GM12878 (cell line): ENCODE results near the gene MEX3B. TPM values are rescaled to one million over a fixed set of nuclear protein-coding genes. Genes with fewer than 3 reads are reported as not detected.
"Not testable (repeated sequence)": the region's sequence is repeated elsewhere in the genome, so short reads cannot be mapped to it uniquely, and the experiment has no call there.

ENCODE experiments used
- ATAC-seq: fragments of 200-7000 bp; cut with Tn5 transposase; 3 replicates; pipeline ENCODE4 v1.9.1; 2020; ENCODE audit warnings: mild to moderate bottlenecking, moderate library complexity
- BruUV-seq: library from RNA; stranded (reverse); fragments of 400-500 nt; replicated peaks from 2 replicates; lab custom pipeline; 2021; lab: Mats Ljungman, UMichigan
- CTCF ChIA-PET: fragments of 300-600 bp; sonication (Branson Sonifier 250); formaldehyde crosslinking; extraction: SDS; loops from one replicate; lab custom pipeline; 2021; ENCODE audit warnings: inconsistent platforms; lab: Yijun Ruan, JAX
- POLR2A ChIA-PET: fragments of 350-600 bp; formaldehyde crosslinking; extraction: SDS; loops from one replicate; lab custom pipeline; 2021; ENCODE audit warnings: inconsistent platforms; lab: Charles Lee
- RAD21 ChIA-PET: fragments of 300-600 bp; sonication (Branson Sonifier 250); formaldehyde crosslinking; loops from one replicate; lab custom pipeline; 2023; ENCODE audit warnings: antibody characterized with exemption; ENCODE audit not compliant: unreplicated experiment; lab: Charles Lee
- SMC1A ChIA-PET: fragments of 300-600 bp; sonication (Branson Sonifier 250); formaldehyde crosslinking; loops from one replicate; lab custom pipeline; 2023; ENCODE audit not compliant: unreplicated experiment, uncharacterized antibody; lab: Charles Lee
- DNase-seq: peaks from one replicate; pipeline ENCODE4 v3.0.0-alpha.2; 2011; ENCODE audit warnings: low read depth, low spot score
- FAIRE-seq: peaks from 3 replicates; lab custom pipeline; 2011; peaks lifted over from hg19 to GRCh38; lab: Jason Lieb, UNC
- H2AFZ ChIP-seq: 2 replicates; pipeline ENCODE4 v1.6.0; 2011; ENCODE audit warnings: low read depth, low read length, control low read depth; ENCODE audit not compliant: control insufficient read depth
- H3K27ac ChIP-seq: 2 replicates; pipeline ENCODE4 v1.5.1; 2011; ENCODE audit warnings: control low read depth; ENCODE audit not compliant: control insufficient read depth, insufficient read depth
- H3K27me3 ChIP-seq, 2 experiments: replicated peaks in 1 of 2; 2 replicates each; pipeline versions ENCODE4 v1.6.0 to v1.6.1; 2011; ENCODE audit warnings: low read length in 1 of 2; ENCODE audit not compliant: control insufficient read depth in 2 of 2, insufficient read depth in 2 of 2
- H3K36me3 ChIP-seq, 2 experiments: 2 replicates each; pipeline ENCODE4 v1.5.1; 2011; ENCODE audit warnings: low read length in 1 of 2; ENCODE audit not compliant: control insufficient read depth in 2 of 2, insufficient read depth in 2 of 2
- H3K4me1 ChIP-seq: 2 replicates; pipeline ENCODE4 v1.6.1; 2011; ENCODE audit warnings: mild to moderate bottlenecking, low read length, moderate library complexity, mixed read lengths; ENCODE audit not compliant: control insufficient read depth, insufficient read depth
- H3K4me2 ChIP-seq: 2 replicates; pipeline ENCODE4 v1.6.0; 2011; ENCODE audit warnings: control low read depth; ENCODE audit not compliant: control insufficient read depth, insufficient read depth
- H3K4me3 ChIP-seq: fragments of 200-600 bp; sonication (generic); 2 replicates; pipeline ENCODE4 v1.5.1; 2016
- H3K79me2 ChIP-seq: 2 replicates; pipeline ENCODE4 v1.6.0; 2011; ENCODE audit warnings: low read length; ENCODE audit not compliant: control insufficient read depth, insufficient read depth
- H3K9ac ChIP-seq: 2 replicates; pipeline ENCODE4 v1.8.0; 2011; ENCODE audit warnings: low read length, control low read depth, mixed read lengths; ENCODE audit not compliant: control insufficient read depth, insufficient read depth
- H3K9me3 ChIP-seq: replicated peaks from 3 replicates; pipeline ENCODE4 v1.5.1; 2011; ENCODE audit warnings: mild to moderate bottlenecking, low read length; ENCODE audit not compliant: control insufficient read depth, insufficient read depth
- H4K20me1 ChIP-seq: 2 replicates; pipeline ENCODE4 v1.6.0; 2011; ENCODE audit not compliant: control insufficient read depth, insufficient read depth
- CBX5 ChIP-seq: sonication (generic); IDR thresholded peaks from 2 replicates; pipeline ENCODE4 v1.6.1; 2016; ENCODE audit warnings: low read depth, moderate library complexity, mild to moderate bottlenecking, inconsistent platforms
- CHD1 ChIP-seq: IDR thresholded peaks from 2 replicates; pipeline ENCODE4 v1.6.1; 2012; ENCODE audit warnings: low read depth, low read length, improper control_type of control experiment
- CREM ChIP-seq: IDR thresholded peaks from 2 replicates; pipeline ENCODE4 v1.6.1; 2014; ENCODE audit warnings: antibody characterized with exemption, low read depth
- ETV6 ChIP-seq, 2 experiments: fragments of 450-650 bp in 1 of 2; IDR thresholded peaks in 1 of 2; conservative IDR thresholded peaks in 1 of 2; 2 replicates each; pipeline ENCODE4 v1.6.1; 2014; ENCODE audit warnings: antibody characterized with exemption in 1 of 2, borderline replicate concordance in 1 of 2, low read depth in 1 of 2, mild to moderate bottlenecking in 1 of 2, moderate library complexity in 1 of 2
- HDGF ChIP-seq: fragments of 450-650 bp; IDR thresholded peaks from 2 replicates; pipeline ENCODE4 v1.6.1; 2016; ENCODE audit warnings: antibody characterized with exemption
- KAT2A ChIP-seq: conservative IDR thresholded peaks from 2 replicates; pipeline ENCODE4 v1.6.1; 2011; ENCODE audit warnings: low read depth, low read length; ENCODE audit not compliant: control insufficient read depth
- KLF5 ChIP-seq: fragments of 450-650 bp; IDR thresholded peaks from 2 replicates; pipeline ENCODE4 v1.6.1; 2014; ENCODE audit warnings: mild to moderate bottlenecking; ENCODE audit not compliant: partially characterized antibody
- MEF2A ChIP-seq: IDR thresholded peaks from 2 replicates; pipeline ENCODE4 v1.6.1; 2011; ENCODE audit warnings: low read depth, mild to moderate bottlenecking, low read length, moderate library complexity; ENCODE audit not compliant: insufficient read depth
- MTA3 ChIP-seq: IDR thresholded peaks from 2 replicates; pipeline ENCODE4 v1.6.1; 2012; ENCODE audit warnings: low read length, inconsistent platforms, borderline replicate concordance
- PML ChIP-seq: IDR thresholded peaks from 2 replicates; pipeline ENCODE4 v1.6.1; 2012; ENCODE audit warnings: low read length, inconsistent platforms
- POLR2A ChIP-seq: IDR thresholded peaks from 2 replicates; pipeline ENCODE4 v1.6.1; 2011; ENCODE audit warnings: low read depth, mild to moderate bottlenecking, low read length
- RUNX3 ChIP-seq: IDR thresholded peaks from 2 replicates; pipeline ENCODE4 v1.6.1; 2012; ENCODE audit warnings: low read length, inconsistent platforms
- SPI1 ChIP-seq: IDR thresholded peaks from 2 replicates; pipeline ENCODE4 v1.6.1; 2011; ENCODE audit warnings: low read depth, mild to moderate bottlenecking, low read length, moderate library complexity, borderline replicate concordance; ENCODE audit not compliant: insufficient read depth
- SRF ChIP-seq, 2 experiments: IDR thresholded peaks; 2 replicates each; pipeline ENCODE4 v1.6.1; 2011; ENCODE audit warnings: low read depth in 2 of 2, low read length in 2 of 2, mild to moderate bottlenecking in 1 of 2, moderate library complexity in 1 of 2
- SUPT20H ChIP-seq: IDR thresholded peaks from 2 replicates; pipeline ENCODE4 v1.6.1; 2011; ENCODE audit warnings: low read depth, mild to moderate bottlenecking, low read length, moderate library complexity, borderline replicate concordance; ENCODE audit not compliant: control insufficient read depth
- SUZ12 ChIP-seq: fragments of 200-600 bp; sonication (generic); IDR thresholded peaks from one replicate; pipeline ENCODE4 v1.6.1; 2018; ENCODE audit warnings: antibody characterized with exemption, mild to moderate bottlenecking; ENCODE audit not compliant: unreplicated experiment
- TCF3 ChIP-seq: IDR thresholded peaks from 2 replicates; pipeline ENCODE4 v1.6.1; 2012; ENCODE audit warnings: low read depth, mild to moderate bottlenecking, low read length, borderline replicate concordance; ENCODE audit not compliant: insufficient read depth
- YY1 ChIP-seq: IDR thresholded peaks from 2 replicates; pipeline ENCODE4 v1.6.1; 2011; ENCODE audit warnings: low read depth, mild to moderate bottlenecking, low read length
- WGBS: methylation state at CpG from one replicate; pipeline ENCODE4 v1.1.6; 2016; ENCODE audit warnings: low lambda C conversion rate; ENCODE audit not compliant: insufficient replicate concordance, insufficient coverage; ENCODE audit errors: missing lambda C conversion rate; 5-methylcytosine and 5-hydroxymethylcytosine counted together
- in situ Hi-C: fragments of 300-500 bp; cut with MboI; formaldehyde crosslinking; loops from 9 replicates; pipeline ENCODE4 v1.14.3; 2018; ENCODE audit warnings: mixed read lengths
- intact Hi-C: fragments of 100-400 bp; cut with micrococcal nuclease; formaldehyde crosslinking; loops from one replicate; pipeline ENCODE4 v1.14.2; 2022; ENCODE audit not compliant: unreplicated experiment
- polyA plus RNA-seq, 11 experiments: library from polyadenylated mRNA; depleted of rRNA in 4 of 11; unstranded in 6 of 11; stranded (reverse) in 5 of 11; fragments of >200 nt; fragmentation: Nextera tagmentation in 4 of 11; fragmentation: Illumina TruSeq in 1 of 11; extraction: Ambion mirVana in 4 of 11; extraction: Trizol in 1 of 11; gene quantifications; 1 replicate in 1 of 11; 2 replicates in 10 of 11; pipeline versions ENCODE4 v1.2.1 to v1.2.3, GENCODE V29; 2011 to 2016; ENCODE audit warnings: inconsistent platforms in 2 of 11, missing spikeins in 2 of 11, low read depth in 1 of 11
- total RNA-seq, 4 experiments: library from RNA; depleted of rRNA in 3 of 4; stranded (reverse); fragments of >200 nt in 3 of 4; fragmentation: Illumina TruSeq in 1 of 4; extraction: Trizol in 1 of 4; gene quantifications; 2 replicates each; pipeline versions ENCODE4 v1.2.1 to v1.2.3, GENCODE V29; 2013 to 2021

Gene MEX3B
- total and polyA plus RNA-seq, 10 of the 15 experiments (the other 5 are each of a cell fraction or from before 2014, with no cell fraction given), result 0.02 to 1.3 (median 0.28) TPM

- Histone ChIP-seq H3K9ac (no peak overlapping the region), H3K27ac (no peak overlapping the region), H3K36me3 (no peaks in the 10 kb centered on the region), H3K79me2 (no peaks in the 10 kb centered on the region), H2AFZ (no peak overlapping the region), H3K9me3 (no peaks in the 10 kb centered on the region; the same call in 2 of the 3 replicates), H3K4me1 (no peaks in the 10 kb centered on the region), H3K4me2 (no peak overlapping the region), H4K20me1 (no peaks in the 10 kb centered on the region), H3K27me3 (no peaks in the 10 kb centered on the region), H3K4me3 (no peak overlapping the region)
- FAIRE-seq, result no peak
- BruUV-seq, result no TSS peak
- in situ Hi-C loops (no loop called here), intact Hi-C loops (no loop called here)
- TF ChIP-seq SUPT20H (no peak), MTA3 (no peak), TCF3 (no peak), CHD1 (no peak), RUNX3 (no peak), HDGF (no peak), KLF5 (no peak), POLR2A (no peak), CREM (no peak), SRF (IDR thresholded peaks at IDR 0.05; ENCODE audit: low read depth in 2 of 2, low read length in 2 of 2) (no peak), SPI1 (no peak), KAT2A (no peak), YY1 (no peak), ETV6 (conservative IDR thresholded peaks at IDR 0.05 in 1 of 2, IDR thresholded peaks at IDR 0.05 in 1 of 2; ENCODE audit: borderline replicate concordance in 1 of 2, low read depth in 1 of 2) (no peak), SUZ12 (no peak), PML (no peak), MEF2A (no peak), CBX5 (no peak)
- POLR2A ChIA-PET, result no interaction called here
- ATAC-seq, result no peak
- DNase-seq, result no peak
- RAD21 ChIA-PET, result no interaction called here
- SMC1A ChIA-PET, result no interaction called here
- WGBS, result 32% methylated on average over 3 of the region's 3 CpGs
- CTCF ChIA-PET, result no interaction called here
These were observed 41.9 kb downstream of the MEX3B start for GRCh38 chr15:82003916-82004315.

GRCh38 chr15:81995081-81995480, 50.7 kb downstream of the MEX3B start:
- DNase-seq, H4K20me1 ChIP-seq, H2AFZ ChIP-seq, ATAC-seq, BruUV-seq, intact Hi-C loops, H3K36me3 ChIP-seq, H3K27me3 ChIP-seq, H3K9me3 ChIP-seq, H3K79me2 ChIP-seq, POLR2A ChIA-PET, CTCF ChIA-PET, H3K9ac ChIP-seq, RAD21 ChIA-PET, H3K4me3 ChIP-seq, H3K27ac ChIP-seq, H3K4me1 ChIP-seq, SMC1A ChIA-PET, H3K4me2 ChIP-seq, in situ Hi-C loops, FAIRE-seq: not testable (repeated sequence)
- 82% methylated on average over 21 of the region's 22 CpGs for WGBS
